Measurements from ENCODE around the gene AK5.

DNA sequence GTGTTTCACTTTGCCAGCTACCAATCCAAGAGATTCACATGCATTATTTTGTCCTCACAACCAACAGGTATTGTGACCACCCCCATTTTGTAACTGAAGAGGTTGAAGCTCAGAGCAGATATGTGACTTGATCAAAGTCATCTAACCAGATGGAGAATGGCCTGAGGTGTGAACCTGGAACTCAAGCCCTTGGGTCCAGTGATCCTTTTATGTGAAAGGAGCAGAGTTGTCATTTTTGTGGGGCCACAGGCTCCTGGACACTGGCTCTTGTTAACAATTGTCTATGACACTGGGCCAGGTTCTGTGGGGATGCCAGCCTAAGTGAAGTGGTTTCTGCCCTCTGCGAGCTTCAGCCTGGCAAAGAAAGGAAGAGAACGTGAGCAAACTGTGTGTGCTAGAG lies 228.1 kb downstream of the AK5 start:
- TF ChIP-seq, protein P1, sequence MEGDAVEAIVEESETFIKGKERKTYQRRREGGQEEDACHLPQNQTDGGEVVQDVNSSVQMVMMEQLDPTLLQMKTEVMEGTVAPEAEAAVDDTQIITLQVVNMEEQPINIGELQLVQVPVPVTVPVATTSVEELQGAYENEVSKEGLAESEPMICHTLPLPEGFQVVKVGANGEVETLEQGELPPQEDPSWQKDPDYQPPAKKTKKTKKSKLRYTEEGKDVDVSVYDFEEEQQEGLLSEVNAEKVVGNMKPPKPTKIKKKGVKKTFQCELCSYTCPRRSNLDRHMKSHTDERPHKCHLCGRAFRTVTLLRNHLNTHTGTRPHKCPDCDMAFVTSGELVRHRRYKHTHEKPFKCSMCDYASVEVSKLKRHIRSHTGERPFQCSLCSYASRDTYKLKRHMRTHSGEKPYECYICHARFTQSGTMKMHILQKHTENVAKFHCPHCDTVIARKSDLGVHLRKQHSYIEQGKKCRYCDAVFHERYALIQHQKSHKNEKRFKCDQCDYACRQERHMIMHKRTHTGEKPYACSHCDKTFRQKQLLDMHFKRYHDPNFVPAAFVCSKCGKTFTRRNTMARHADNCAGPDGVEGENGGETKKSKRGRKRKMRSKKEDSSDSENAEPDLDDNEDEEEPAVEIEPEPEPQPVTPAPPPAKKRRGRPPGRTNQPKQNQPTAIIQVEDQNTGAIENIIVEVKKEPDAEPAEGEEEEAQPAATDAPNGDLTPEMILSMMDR (IDR thresholded peaks at IDR 0.05; ENCODE audit: insufficient read depth, low read length, poor library complexity, severe bottlenecking), result no peak
- TF ChIP-seq EZH2phosphoT487 (conservative IDR thresholded peaks at IDR 0.05; ENCODE audit: low read length), result no peak
